Cardiac fibroblast (primary cell): ENCODE results near the gene MYO7A.

Experiments used
- DNase-seq, 2 donors: peaks; one replicate each; pipeline versions ENCODE4 v3.0.0 to v3.0.0-alpha.2; 2010; ENCODE audit warnings: low read depth in 2 of 2
- H3K4me3 ChIP-seq, 2 donors: replicated peaks in 1 of 2; 1 replicate in 1 of 2; 2 replicates in 1 of 2; pipeline ENCODE4 v1.5.1; 2011; ENCODE audit warnings: low read depth in 2 of 2, low read length in 2 of 2, mild to moderate bottlenecking in 2 of 2, moderate library complexity in 1 of 2
- CTCF ChIP-seq: IDR thresholded peaks from one replicate; pipeline ENCODE4 v1.5.1; 2011; ENCODE audit warnings: low read depth, mild to moderate bottlenecking, low read length, inconsistent platforms

MYO7A gene

GRCh38 chr11:77201991-77202841, 74.2 kb downstream of the MYO7A start:
- no peak for TF ChIP-seq CTCF
- no peak overlapping the region for H3K4me3 ChIP-seq
- no peak for DNase-seq

GRCh38 chr11:77202941-77203900, 75.2 kb downstream of the MYO7A start:
- no peak overlapping the region for H3K4me3 ChIP-seq
- DNase-seq: no peak
- no peak for TF ChIP-seq CTCF

GRCh38 chr11:77203901-77204753, 76.1 kb downstream of the MYO7A start:
- no peak for DNase-seq
- no peak for TF ChIP-seq CTCF

GRCh38 chr11:77204754-77205466, 76.9 kb downstream of the MYO7A start:
- H3K4me3 ChIP-seq: no peak overlapping the region
- TF ChIP-seq CTCF: no peak
- DNase-seq: no peak

More at GRCh38 chr11:77203901-77204753, 76.1 kb downstream of the MYO7A start:
- H3K4me3 ChIP-seq: no peak overlapping the region

- no peak for DNase-seq
- TF ChIP-seq CTCF: no peak
- no peak overlapping the region for H3K4me3 ChIP-seq
Observed at GRCh38 chr11:77205467-77206263, 77.6 kb downstream of the MYO7A start.
